Mesendoderm (in vitro differentiated cells): ENCODE data around the gene CDH24.
"Not testable (repeated sequence)": the region's sequence is repeated elsewhere in the genome, so short reads cannot be mapped to it uniquely, and the experiment has no call there.

ENCODE experiments used
- DNase-seq: peaks from one replicate; pipeline ENCODE4 v3.0.0; 2013
- H2AK5ac ChIP-seq: 2 replicates; pipeline ENCODE4 v1.6.1; 2013; ENCODE audit warnings: low read length, inconsistent platforms
- H2BK120ac ChIP-seq: 2 replicates; pipeline ENCODE4 v1.6.1; 2013; ENCODE audit warnings: low read depth, mild to moderate bottlenecking, low read length, moderate library complexity, mixed read lengths
- H2BK15ac ChIP-seq: replicated peaks from 2 replicates; pipeline ENCODE4 v1.6.1; 2013; ENCODE audit warnings: low read depth, mild to moderate bottlenecking, moderate library complexity
- H2BK5ac ChIP-seq: 2 replicates; pipeline ENCODE4 v1.6.1; 2013; ENCODE audit warnings: low read length, inconsistent platforms
- H3K18ac ChIP-seq: 2 replicates; pipeline ENCODE4 v1.6.1; 2013; ENCODE audit warnings: mild to moderate bottlenecking, low read length, mixed read lengths
- H3K23ac ChIP-seq: one replicate; pipeline ENCODE4 v1.6.1; 2013; ENCODE audit warnings: low read length
- H3K27ac ChIP-seq: 2 replicates; pipeline ENCODE4 v1.5.1; 2013; ENCODE audit warnings: low read depth, mild to moderate bottlenecking, inconsistent platforms, low read length, moderate library complexity
- H3K27me3 ChIP-seq: 2 replicates; pipeline ENCODE4 v1.6.1; 2013; ENCODE audit warnings: low read length, control low read depth, mild to moderate bottlenecking, inconsistent platforms; ENCODE audit not compliant: insufficient read depth, poor library complexity
- H3K36me3 ChIP-seq: 2 replicates; pipeline ENCODE4 v1.6.1; 2013; ENCODE audit warnings: low read length, inconsistent platforms; ENCODE audit not compliant: control insufficient read depth, insufficient read depth
- H3K4ac ChIP-seq: one replicate; pipeline ENCODE4 v1.6.1; 2013; ENCODE audit warnings: low read depth, mild to moderate bottlenecking, low read length, moderate library complexity
- H3K4me1 ChIP-seq: 2 replicates; pipeline ENCODE4 v1.6.1; 2013; ENCODE audit warnings: low read depth, low read length, inconsistent platforms; ENCODE audit not compliant: control insufficient read depth
- H3K4me2 ChIP-seq: 2 replicates; pipeline ENCODE4 v1.6.1; 2013; ENCODE audit warnings: low read length
- H3K4me3 ChIP-seq: 2 replicates; pipeline ENCODE4 v1.5.1; 2013; ENCODE audit warnings: mild to moderate bottlenecking, low read length
- H3K56ac ChIP-seq: one replicate; pipeline ENCODE4 v1.6.1; 2013; ENCODE audit warnings: low read length
- H3K79me1 ChIP-seq: 2 replicates; pipeline ENCODE4 v1.6.1; 2013; ENCODE audit warnings: low read length, inconsistent platforms
- H3K79me2 ChIP-seq: 2 replicates; pipeline ENCODE4 v1.6.1; 2013; ENCODE audit warnings: mild to moderate bottlenecking, low read length; ENCODE audit not compliant: control insufficient read depth, insufficient read depth
- H3K9ac ChIP-seq: 2 replicates; pipeline ENCODE4 v1.6.1; 2013; ENCODE audit warnings: low read length, inconsistent platforms
- H4K5ac ChIP-seq: one replicate; pipeline ENCODE4 v1.6.1; 2013; ENCODE audit warnings: low read length
- H4K8ac ChIP-seq: one replicate; pipeline ENCODE4 v1.6.1; 2013; ENCODE audit warnings: low read depth, mild to moderate bottlenecking, control low read depth, low read length, moderate library complexity
- WGBS: extraction: QIAGEN DNeasy Blood & Tissue Kit; methylation state at CpG from one replicate; pipeline ENCODE4 v1.1.7; 2013; ENCODE audit warnings: low lambda C conversion rate, missing lambda C conversion rate; ENCODE audit not compliant: insufficient coverage; ENCODE audit errors: extremely low coverage; 5-methylcytosine and 5-hydroxymethylcytosine counted together

CDH24 gene

GRCh38 chr14:23004274-23004673, 53.0 kb downstream of the CDH24 start:
- not testable (repeated sequence) for H3K79me1 ChIP-seq, H2BK15ac ChIP-seq, H3K4me2 ChIP-seq, H3K4me3 ChIP-seq, H2AK5ac ChIP-seq, H2BK5ac ChIP-seq, H2BK120ac ChIP-seq, H4K5ac ChIP-seq, H3K27ac ChIP-seq, H3K79me2 ChIP-seq, H3K27me3 ChIP-seq, H3K36me3 ChIP-seq, H3K56ac ChIP-seq, DNase-seq, H4K8ac ChIP-seq, H3K23ac ChIP-seq, H3K4ac ChIP-seq, H3K4me1 ChIP-seq, H3K9ac ChIP-seq, H3K18ac ChIP-seq
- WGBS: no CpG with 5 or more reads among the region's 4 CpGs

- Histone ChIP-seq H2BK15ac (no peak overlapping the region), H4K5ac (no peak overlapping the region), H4K8ac (no peak overlapping the region), H2AK5ac (no peak overlapping the region), H3K56ac (no peak overlapping the region), H2BK5ac (no peak overlapping the region), H3K4me1 (peaks cover 4% of the 10 kb centered on the region), H3K18ac (no peak overlapping the region), H3K27ac (no peak overlapping the region), H3K27me3 (no peaks in the 10 kb centered on the region), H3K4me3 (no peak overlapping the region), H3K79me2 (no peaks in the 10 kb centered on the region), H2BK120ac (no peak overlapping the region), H3K4me2 (no peak overlapping the region), H3K36me3 (no peaks in the 10 kb centered on the region), H3K9ac (no peak overlapping the region), H3K4ac (no peak overlapping the region), H3K23ac (no peak overlapping the region), H3K79me1 (no peaks in the 10 kb centered on the region)
- no CpG with 5 or more reads among the region's 3 CpGs for WGBS
- no peak for DNase-seq
Observed at GRCh38 chr14:23002592-23002991, 54.7 kb downstream of the CDH24 start.

GRCh38 chr14:23000860-23001259, 56.5 kb downstream of the CDH24 start:
- Histone ChIP-seq H3K23ac (no peak overlapping the region), H3K4me3 (no peak overlapping the region), H3K27me3 (no peaks in the 10 kb centered on the region), H3K4me1 (no peaks in the 10 kb centered on the region), H4K8ac (no peak overlapping the region), H3K18ac (no peak overlapping the region), H3K4me2 (no peak overlapping the region), H3K36me3 (no peaks in the 10 kb centered on the region), H2BK120ac (no peak overlapping the region), H3K79me1 (no peaks in the 10 kb centered on the region), H4K5ac (no peak overlapping the region), H3K79me2 (no peaks in the 10 kb centered on the region), H2BK5ac (no peak overlapping the region), H3K27ac (no peak overlapping the region), H3K4ac (no peak overlapping the region), H3K56ac (no peak overlapping the region), H2BK15ac (no peak overlapping the region), H3K9ac (no peak overlapping the region), H2AK5ac (no peak overlapping the region)
- WGBS: no CpG with 5 or more reads among the region's 2 CpGs
- DNase-seq: no peak

GRCh38 chr14:22998329-22999012, 58.8 kb downstream of the CDH24 start:
- no peak for DNase-seq
- H2AK5ac ChIP-seq: no peak overlapping the region
- no peak overlapping the region for H3K4me3 ChIP-seq
- H3K18ac ChIP-seq: no peak overlapping the region
- no peak overlapping the region for H3K4me2 ChIP-seq
- H3K23ac ChIP-seq: no peak overlapping the region
- no peaks in the 10 kb centered on the region for H3K79me1 ChIP-seq
- H4K5ac ChIP-seq: no peak overlapping the region
- no peak overlapping the region for H2BK15ac ChIP-seq
- peaks cover 3% of the 10 kb centered on the region for H3K4me1 ChIP-seq
- no peak overlapping the region for H3K4ac ChIP-seq
- no CpG with 5 or more reads among the region's 16 CpGs for WGBS
- H3K56ac ChIP-seq: no peak overlapping the region
- H3K36me3 ChIP-seq: no peaks in the 10 kb centered on the region
- no peak overlapping the region for H3K27ac ChIP-seq
- H4K8ac ChIP-seq: no peak overlapping the region
- H3K79me2 ChIP-seq: no peaks in the 10 kb centered on the region
- no peak overlapping the region for H2BK120ac ChIP-seq
- no peak overlapping the region for H2BK5ac ChIP-seq
- H3K9ac ChIP-seq: no peak overlapping the region
- H3K27me3 ChIP-seq: no peaks in the 10 kb centered on the region

GRCh38 chr14:22997676-22998323, 59.5 kb downstream of the CDH24 start:
- no peak overlapping the region for H2BK120ac ChIP-seq
- no peak overlapping the region for H3K27ac ChIP-seq
- no peak overlapping the region for H3K56ac ChIP-seq
- no peak overlapping the region for H4K5ac ChIP-seq
- H3K4me3 ChIP-seq: no peak overlapping the region
- no peak overlapping the region for H2BK5ac ChIP-seq
- no peak for DNase-seq
- H3K36me3 ChIP-seq: no peaks in the 10 kb centered on the region
- H3K79me2 ChIP-seq: no peaks in the 10 kb centered on the region
- peaks cover 3% of the 10 kb centered on the region for H3K4me1 ChIP-seq
- no peak overlapping the region for H2BK15ac ChIP-seq
- WGBS: 100% methylated on average over 2 of the region's 9 CpGs
- H3K4ac ChIP-seq: no peak overlapping the region
- H3K4me2 ChIP-seq: no peak overlapping the region
- H3K9ac ChIP-seq: no peak overlapping the region
- H3K23ac ChIP-seq: no peak overlapping the region
- H4K8ac ChIP-seq: no peak overlapping the region
- no peaks in the 10 kb centered on the region for H3K79me1 ChIP-seq
- H2AK5ac ChIP-seq: no peak overlapping the region
- no peak overlapping the region for H3K18ac ChIP-seq
- H3K27me3 ChIP-seq: no peaks in the 10 kb centered on the region
